Loucy (cell line): ENCODE measurements around the gene KIF26A.

ENCODE experiments used
- H2AFZ ChIP-seq: fragments of 200-600 bp; sonication (generic); 2 replicates; pipeline ENCODE4 v1.6.0; 2016; ENCODE audit warnings: antibody characterized with exemption, mild to moderate bottlenecking, low read length, moderate library complexity
- H3F3A ChIP-seq: fragments of 200-600 bp; 2 replicates; pipeline ENCODE4 v1.6.0; 2016; ENCODE audit warnings: antibody characterized with exemption, low read depth, mild to moderate bottlenecking
- H3K27me3 ChIP-seq: fragments of 200-600 bp; sonication (generic); 2 replicates; pipeline ENCODE4 v1.6.1; 2014; ENCODE audit warnings: low read length, mild to moderate bottlenecking; ENCODE audit not compliant: insufficient read depth, poor library complexity, severe bottlenecking
- H3K36me3 ChIP-seq: fragments of 200-600 bp; sonication (generic); 2 replicates; pipeline ENCODE4 v1.6.1; 2016; ENCODE audit warnings: low read length; ENCODE audit not compliant: insufficient read depth
- H3K4me1 ChIP-seq: fragments of 200-600 bp; sonication (generic); 2 replicates; pipeline ENCODE4 v1.5.1; 2014; ENCODE audit warnings: low read length, mild to moderate bottlenecking; ENCODE audit not compliant: insufficient read depth, poor library complexity, severe bottlenecking
- H3K4me2 ChIP-seq: fragments of 200-600 bp; sonication (generic); 2 replicates; pipeline ENCODE4 v1.6.0; 2014; ENCODE audit warnings: antibody characterized with exemption, low read length, low read depth, mild to moderate bottlenecking; ENCODE audit not compliant: poor library complexity, severe bottlenecking
- H3K4me3 ChIP-seq: fragments of 200-600 bp; sonication (generic); 2 replicates; pipeline ENCODE4 v1.5.1; 2014; ENCODE audit warnings: low read length, mild to moderate bottlenecking, mixed read lengths; ENCODE audit not compliant: poor library complexity, severe bottlenecking
- H3K79me2 ChIP-seq: fragments of 200-600 bp; sonication (generic); 2 replicates; pipeline ENCODE4 v1.6.1; 2014; ENCODE audit warnings: low read length; ENCODE audit not compliant: insufficient read depth
- H3K9ac ChIP-seq: fragments of 200-600 bp; sonication (generic); 2 replicates; pipeline ENCODE4 v1.6.0; 2014; ENCODE audit warnings: mild to moderate bottlenecking, low read depth, low read length, moderate library complexity; ENCODE audit not compliant: poor library complexity, severe bottlenecking
- H3K9me2 ChIP-seq: fragments of 200-600 bp; sonication (generic); replicated peaks from 2 replicates; pipeline ENCODE4 v1.6.1; 2016; ENCODE audit warnings: low read depth, low read length, mixed read lengths
- H3K9me3 ChIP-seq: fragments of 200-600 bp; sonication (generic); 2 replicates; pipeline ENCODE4 v1.6.1; 2014; ENCODE audit warnings: mild to moderate bottlenecking, antibody characterized with exemption, low read length, low read depth; ENCODE audit not compliant: insufficient read depth
- H4K20me1 ChIP-seq: fragments of 200-600 bp; sonication (generic); 2 replicates; pipeline ENCODE4 v1.6.0; 2014; ENCODE audit warnings: antibody characterized with exemption, low read length, mild to moderate bottlenecking; ENCODE audit not compliant: insufficient read depth, poor library complexity, severe bottlenecking
- CTCF ChIP-seq: fragments of 200-600 bp; sonication (generic); conservative IDR thresholded peaks from 2 replicates; pipeline ENCODE4 v1.5.1; 2014; ENCODE audit warnings: mild to moderate bottlenecking, antibody characterized with exemption, low read length
- EZH2phosphoT487 ChIP-seq: fragments of 200-600 bp; IDR thresholded peaks from 2 replicates; pipeline ENCODE4 v1.6.1; 2018; ENCODE audit warnings: antibody characterized with exemption, mild to moderate bottlenecking, moderate library complexity, borderline replicate concordance

KIF26A gene

GRCh38 chr14:104169005-104169698 lies 30.8 kb downstream of the KIF26A start:
- no peaks in the 10 kb centered on the region for H3F3A ChIP-seq
- H3K27me3 ChIP-seq = no peaks in the 10 kb centered on the region
- no peaks in the 10 kb centered on the region for H3K4me1 ChIP-seq
- no peaks in the 10 kb centered on the region for H3K9me2 ChIP-seq
- no peaks in the 10 kb centered on the region for H3K36me3 ChIP-seq
- H3K9ac ChIP-seq = no peak overlapping the region
- TF ChIP-seq EZH2phosphoT487 = no peak
- no peak for TF ChIP-seq CTCF
- no peaks in the 10 kb centered on the region for H3K9me3 ChIP-seq
- H3K79me2 ChIP-seq = no peaks in the 10 kb centered on the region
- no peak overlapping the region for H3K4me2 ChIP-seq
- no peaks in the 10 kb centered on the region for H4K20me1 ChIP-seq
- no peak overlapping the region for H3K4me3 ChIP-seq
- H2AFZ ChIP-seq = no peak overlapping the region

- H3K79me2 ChIP-seq = no peaks in the 10 kb centered on the region
- H3K4me2 ChIP-seq = no peak overlapping the region
- no peaks in the 10 kb centered on the region for H4K20me1 ChIP-seq
- H3K9me3 ChIP-seq = no peaks in the 10 kb centered on the region
- no peaks in the 10 kb centered on the region for H3K27me3 ChIP-seq
- H2AFZ ChIP-seq = no peak overlapping the region
- H3K9ac ChIP-seq = no peak overlapping the region
- TF ChIP-seq CTCF = no peak
- no peak for TF ChIP-seq EZH2phosphoT487
- H3K4me3 ChIP-seq = no peak overlapping the region
- H3K36me3 ChIP-seq = no peaks in the 10 kb centered on the region
- H3K4me1 ChIP-seq = no peaks in the 10 kb centered on the region
- no peaks in the 10 kb centered on the region for H3F3A ChIP-seq
- H3K9me2 ChIP-seq = no peaks in the 10 kb centered on the region
These were observed 31.5 kb downstream of the KIF26A start for GRCh38 chr14:104169699-104170479.

- no peak overlapping the region for H3K9ac ChIP-seq
- H3K4me3 ChIP-seq = no peak overlapping the region
- H3K4me1 ChIP-seq = no peaks in the 10 kb centered on the region
- H4K20me1 ChIP-seq = no peaks in the 10 kb centered on the region
- no peaks in the 10 kb centered on the region for H3K27me3 ChIP-seq
- no peaks in the 10 kb centered on the region for H3K9me3 ChIP-seq
- H3K79me2 ChIP-seq = no peaks in the 10 kb centered on the region
- H3K9me2 ChIP-seq = no peaks in the 10 kb centered on the region
- H2AFZ ChIP-seq = no peak overlapping the region
- no peak for TF ChIP-seq CTCF
- no peak for TF ChIP-seq EZH2phosphoT487
- H3K36me3 ChIP-seq = no peaks in the 10 kb centered on the region
- no peak overlapping the region for H3K4me2 ChIP-seq
- no peaks in the 10 kb centered on the region for H3F3A ChIP-seq
These were observed 32.8 kb downstream of the KIF26A start for GRCh38 chr14:104171029-104171697.
